Endothelial cell of umbilical vein (primary cell): ENCODE measurements around the gene ACOX1. TPM values are rescaled to one million over a fixed set of nuclear protein-coding genes. Genes with fewer than 3 reads are reported as not detected.

Experiments used
- BruUV-seq: library from RNA; stranded (reverse); fragments of 400-500 nt; replicated peaks from 2 replicates; lab custom pipeline; 2021; lab: Mats Ljungman, UMichigan
- CTCF ChIA-PET: fragments of 300-600, 350-600 bp; sonication (Branson Sonifier 250); formaldehyde crosslinking; loops from one replicate; lab custom pipeline; 2021; ENCODE audit warnings: antibody characterized with exemption, inconsistent platforms; lab: Charles Lee
- POLR2A ChIA-PET: fragments of 300-600, 350-600 bp; sonication (Branson Sonifier 250); formaldehyde crosslinking; loops from one replicate; lab custom pipeline; 2021; ENCODE audit warnings: antibody characterized with exemption, inconsistent platforms; lab: Charles Lee
- DNase-seq: peaks from one replicate; pipeline ENCODE4 v3.0.0-alpha.2; 2011; ENCODE audit warnings: low read depth, low spot score
- FAIRE-seq: peaks from 2 replicates; lab custom pipeline; 2011; peaks lifted over from hg19 to GRCh38; lab: Jason Lieb, UNC
- H2AFZ ChIP-seq: 2 replicates; pipeline ENCODE4 v1.6.0; 2012; ENCODE audit warnings: low read depth, low read length, control low read depth, inconsistent platforms
- H3K27ac ChIP-seq: 2 replicates; pipeline ENCODE4 v1.5.1; 2011; ENCODE audit warnings: low read depth, mild to moderate bottlenecking, control low read depth, low read length, moderate library complexity; ENCODE audit not compliant: insufficient read depth
- H3K27me3 ChIP-seq, 2 experiments: 2 replicates each; pipeline versions ENCODE4 v1.6.0 to v1.6.1; 2011; ENCODE audit warnings: low read length in 2 of 2, mixed read lengths in 1 of 2; ENCODE audit not compliant: control insufficient read depth in 2 of 2, insufficient read depth in 2 of 2
- H3K36me3 ChIP-seq, 2 experiments: 2 replicates in 1 of 2; 3 replicates in 1 of 2; pipeline ENCODE4 v1.5.1; 2011; ENCODE audit warnings: low read length in 2 of 2, mild to moderate bottlenecking in 1 of 2, moderate library complexity in 1 of 2; ENCODE audit not compliant: control insufficient read depth in 2 of 2, insufficient read depth in 2 of 2; ENCODE audit errors: extremely low read depth in 1 of 2
- H3K4me1 ChIP-seq: 3 replicates; pipeline ENCODE4 v1.5.1; 2011; ENCODE audit warnings: mild to moderate bottlenecking, low read length; ENCODE audit not compliant: control insufficient read depth, insufficient read depth; ENCODE audit errors: extremely low read depth
- H3K4me2 ChIP-seq: 2 replicates; pipeline ENCODE4 v1.6.1; 2011; ENCODE audit warnings: low read length, control low read depth, mixed read lengths; ENCODE audit not compliant: insufficient read depth
- H3K4me3 ChIP-seq, 3 experiments: fragments of 200-600 bp in 1 of 3; sonication (generic), shearing (Covaris generic) in 1 of 3; replicated peaks in 1 of 3; 2 replicates each; pipeline ENCODE4 v1.5.1; 2011 to 2016; ENCODE audit warnings: control low read depth in 3 of 3, low read length in 3 of 3, mild to moderate bottlenecking in 2 of 3, inconsistent platforms in 1 of 3, low read depth in 1 of 3, moderate library complexity in 1 of 3; ENCODE audit not compliant: insufficient read depth in 1 of 3
- H3K79me2 ChIP-seq: 2 replicates; pipeline ENCODE4 v1.6.0; 2012; ENCODE audit warnings: low read length, inconsistent platforms; ENCODE audit not compliant: control insufficient read depth, insufficient read depth
- H3K9ac ChIP-seq: replicated peaks from 2 replicates; pipeline ENCODE3; 2011; ENCODE audit warnings: low read length, control low read depth; ENCODE audit not compliant: insufficient read depth; ENCODE audit errors: extremely low read depth
- H3K9me1 ChIP-seq: replicated peaks from 3 replicates; pipeline ENCODE4 v1.6.0; 2011; ENCODE audit warnings: mild to moderate bottlenecking, low read length; ENCODE audit not compliant: control insufficient read depth, insufficient read depth; ENCODE audit errors: extremely low read depth
- H3K9me3 ChIP-seq: replicated peaks from 2 replicates; pipeline ENCODE4 v1.5.1; 2012; ENCODE audit warnings: low read length, inconsistent platforms; ENCODE audit not compliant: control insufficient read depth, insufficient read depth
- H4K20me1 ChIP-seq: replicated peaks from 2 replicates; pipeline ENCODE3; 2011; ENCODE audit warnings: mild to moderate bottlenecking, low read length; ENCODE audit not compliant: control insufficient read depth, insufficient read depth; ENCODE audit errors: extremely low read depth
- CTCF ChIP-seq, 2 donors: IDR thresholded peaks; 1 replicate in 1 of 2; 2 replicates in 1 of 2; pipeline ENCODE4 v1.5.1; 2011; ENCODE audit warnings: low read length in 2 of 2, mild to moderate bottlenecking in 2 of 2, moderate library complexity in 2 of 2, control low read depth in 1 of 2, inconsistent platforms in 1 of 2, low read depth in 1 of 2; ENCODE audit not compliant: insufficient read depth in 1 of 2; ENCODE audit errors: extremely low read depth in 1 of 2
- EZH2 ChIP-seq: IDR thresholded peaks from 2 replicates; pipeline ENCODE4 v1.6.1; 2012; ENCODE audit warnings: borderline replicate concordance, low read depth, mild to moderate bottlenecking, moderate library complexity, low read length, inconsistent platforms; ENCODE audit not compliant: severe bottlenecking
- FOS ChIP-seq: IDR thresholded peaks from 2 replicates; pipeline ENCODE4 v1.6.1; 2011; ENCODE audit warnings: mild to moderate bottlenecking, low read length, moderate library complexity, borderline replicate concordance; ENCODE audit not compliant: insufficient read depth
- GATA2 ChIP-seq: IDR thresholded peaks from 2 replicates; pipeline ENCODE4 v1.7.0; 2011; ENCODE audit warnings: low read depth, mild to moderate bottlenecking, moderate library complexity, mixed read lengths, low read length; ENCODE audit not compliant: insufficient read length, insufficient read depth
- JUN ChIP-seq: IDR thresholded peaks from 2 replicates; pipeline ENCODE4 v1.6.1; 2011; ENCODE audit warnings: borderline replicate concordance, low read depth; ENCODE audit not compliant: insufficient read length, insufficient read depth
- MAX ChIP-seq: IDR thresholded peaks from 2 replicates; pipeline ENCODE4 v1.6.1; 2011; ENCODE audit not compliant: insufficient read depth, insufficient read length
- MYC ChIP-seq: IDR thresholded peaks from one replicate; pipeline ENCODE4 v1.6.1; 2011; ENCODE audit warnings: mild to moderate bottlenecking, low read depth, low read length
- POLR2A ChIP-seq: IDR thresholded peaks from 2 replicates; pipeline ENCODE4 v1.6.1; 2012; ENCODE audit warnings: low read depth, mild to moderate bottlenecking, control low read depth, low read length
- POLR2AphosphoS5 ChIP-seq: IDR thresholded peaks from 2 replicates; pipeline ENCODE4 v1.6.1; 2012; ENCODE audit warnings: low read depth, mild to moderate bottlenecking, control low read depth, low read length, moderate library complexity; ENCODE audit not compliant: insufficient read depth
- dilution Hi-C: fragments of 300-500 bp; cut with MboI; formaldehyde crosslinking; loops from one replicate; pipeline ENCODE4 v1.15.0; 2019; ENCODE audit warnings: low sequenced_read_pairs; ENCODE audit not compliant: extremely low pct_ligation_motif_present
- intact Hi-C: fragments of 100-400 bp; cut with micrococcal nuclease; formaldehyde crosslinking; loops from one replicate; pipeline ENCODE4 v1.10.0; 2022
- polyA plus RNA-seq, 4 experiments: library from polyadenylated mRNA; depleted of rRNA in 3 of 4; stranded (reverse) in 3 of 4; unstranded in 1 of 4; fragments of >200 nt; gene quantifications; 2 replicates each; pipeline versions ENCODE4 v1.2.1 to v1.2.3, GENCODE V29; 2011 to 2012; ENCODE audit warnings: missing spikeins in 1 of 4
- total RNA-seq: library from RNA; stranded (reverse); gene quantifications from 2 replicates; pipeline ENCODE4 v1.2.3, GENCODE V29; 2021

The ACOX1 gene
- total and polyA plus RNA-seq, 2 donors (not counting 3 experiments of a cell fraction or from before 2014, with no cell fraction given) = 17.9 to 45.1 TPM

- Histone ChIP-seq H3K9me1 (no peaks in the 10 kb centered on the region), H3K79me2 (no peaks in the 10 kb centered on the region), H3K27me3 (no peaks in the 10 kb centered on the region), H3K9me3 (no peaks in the 10 kb centered on the region), H3K9ac (no peak overlapping the region), H3K4me1 (no peaks in the 10 kb centered on the region), H2AFZ (no peak overlapping the region), H3K36me3 (no peaks in the 10 kb centered on the region), H3K27ac (no peak overlapping the region), H4K20me1 (no peaks in the 10 kb centered on the region), H3K4me2 (no peak overlapping the region), H3K4me3 (no peak overlapping the region)
- dilution Hi-C loops = no loop called here
- no TSS peak for BruUV-seq
- intact Hi-C loops = loop anchor here (10.0 kb wide), 1 partner anchor 233 kb away; a partner anchor contains a TSS
- FAIRE-seq (no peak), DNase-seq (no peak)
- TF ChIP-seq POLR2AphosphoS5 (no peak), JUN (no peak), MAX (no peak), EZH2 (no peak), FOS (no peak), CTCF (IDR thresholded peaks at IDR 0.05; ENCODE audit: extremely low read depth in 1 of 2, insufficient read depth in 1 of 2, low read depth in 1 of 2, low read length in 2 of 2) (no peak), GATA2 (no peak), POLR2A (no peak), MYC (no peak)
- ChIA-PET CTCF (interaction anchor here (1.0 to 4.6 kb wide), 4 partner anchors 9 to 103 kb away, joined by 3 to 35 read pairs (median 13); partner anchors contain the start of genes CDK3 and MRPL38), POLR2A (no interaction called here)
Observed at GRCh38 chr17:76008208-76008607, 29.2 kb upstream of the ACOX1 start.
